ENCODE results near the gene NANS.
"Not testable (repeated sequence)": the region's sequence is repeated elsewhere in the genome, so short reads cannot be mapped to it uniquely, and the experiment has no call there.

Gene NANS

GRCh38 chr9:98056269-98057137 lies at the start of gene NANS:
Gene NANS (plus strand): TSS chr9:98056732. CDS start chr9:98056809, 77 bp downstream.
- in situ Hi-C loops (cut with HindIII; ENCODE audit: low sequenced_read_pairs): no loop called here

- in situ Hi-C loops (cut with HindIII; ENCODE audit: low sequenced_read_pairs): no loop called here
Observed at GRCh38 chr9:98007251-98007928, 49.1 kb upstream of the NANS start.

GRCh38 chr9:98008764-98009163 lies 47.8 kb upstream of the NANS start:
- in situ Hi-C loops (cut with HindIII; ENCODE audit: low sequenced_read_pairs): no loop called here

- in situ Hi-C loops (cut with HindIII; ENCODE audit: low sequenced_read_pairs): no loop called here
Observed at GRCh38 chr9:98009437-98009836, 47.1 kb upstream of the NANS start.

- in situ Hi-C loops (cut with HindIII; ENCODE audit: low sequenced_read_pairs): no loop called here
Observed at GRCh38 chr9:98009936-98010335, 46.6 kb upstream of the NANS start.

- in situ Hi-C loops (cut with HindIII; ENCODE audit: low sequenced_read_pairs): no loop called here
Observed at GRCh38 chr9:98010445-98010844, 46.1 kb upstream of the NANS start.

- in situ Hi-C loops (cut with HindIII; ENCODE audit: low sequenced_read_pairs): no loop called here
Observed at GRCh38 chr9:98011122-98011521, 45.4 kb upstream of the NANS start.

GRCh38 chr9:98016137-98016680 lies 40.3 kb upstream of the NANS start:
- in situ Hi-C loops (cut with HindIII; ENCODE audit: low sequenced_read_pairs): no loop called here

GRCh38 chr9:98017306-98017705 lies 39.2 kb upstream of the NANS start:
- in situ Hi-C loops (cut with HindIII; ENCODE audit: low sequenced_read_pairs): no loop called here

- in situ Hi-C loops (cut with HindIII; ENCODE audit: low sequenced_read_pairs): no loop called here
Observed at GRCh38 chr9:98018347-98018746, 38.2 kb upstream of the NANS start.

- in situ Hi-C loops (cut with HindIII; ENCODE audit: low sequenced_read_pairs): no loop called here
Observed at GRCh38 chr9:98019098-98019497, 37.4 kb upstream of the NANS start.

GRCh38 chr9:98019869-98020268 lies 36.7 kb upstream of the NANS start:
- in situ Hi-C loops (cut with HindIII; ENCODE audit: low sequenced_read_pairs): not testable (repeated sequence)

- in situ Hi-C loops (cut with HindIII; ENCODE audit: low sequenced_read_pairs): no loop called here
Observed at GRCh38 chr9:98020476-98021145, 35.9 kb upstream of the NANS start.

GRCh38 chr9:98021306-98022040 lies 35.1 kb upstream of the NANS start:
- in situ Hi-C loops (cut with HindIII; ENCODE audit: low sequenced_read_pairs): no loop called here

- in situ Hi-C loops (cut with HindIII; ENCODE audit: low sequenced_read_pairs): no loop called here
Observed at GRCh38 chr9:98022447-98022846, 34.1 kb upstream of the NANS start.

GRCh38 chr9:98024702-98025101 lies 31.8 kb upstream of the NANS start:
- in situ Hi-C loops (cut with HindIII; ENCODE audit: low sequenced_read_pairs): no loop called here

GRCh38 chr9:98031169-98031568 lies 25.4 kb upstream of the NANS start:
- in situ Hi-C loops (cut with HindIII; ENCODE audit: low sequenced_read_pairs): no loop called here

GRCh38 chr9:98031935-98032334 lies 24.6 kb upstream of the NANS start:
- in situ Hi-C loops (cut with HindIII; ENCODE audit: low sequenced_read_pairs): no loop called here

- in situ Hi-C loops (cut with HindIII; ENCODE audit: low sequenced_read_pairs): no loop called here
Observed at GRCh38 chr9:98034593-98035546, 21.7 kb upstream of the NANS start.

GRCh38 chr9:98037357-98037756 lies 19.2 kb upstream of the NANS start:
- in situ Hi-C loops (cut with HindIII; ENCODE audit: low sequenced_read_pairs): no loop called here

Data from DLD1 (cell line).